SU-DHL-6 (cell line): ENCODE data around the gene LRIG1.

Experiments used
- H2AFZ ChIP-seq: fragments of 200-600 bp; sonication (generic); 2 replicates; pipeline ENCODE4 v1.6.1; 2014; ENCODE audit warnings: low read depth, mild to moderate bottlenecking, moderate library complexity, mixed read lengths, antibody characterized with exemption, low read length; ENCODE audit not compliant: severe bottlenecking
- H3F3A ChIP-seq: fragments of 200-600 bp; shearing (Covaris generic); 2 replicates; pipeline ENCODE4 v1.6.0; 2016; ENCODE audit warnings: antibody characterized with exemption, mild to moderate bottlenecking; ENCODE audit not compliant: insufficient read depth
- H3K27ac ChIP-seq: fragments of 200-600 bp; sonication (generic); 2 replicates; pipeline ENCODE4 v1.5.1; 2016; ENCODE audit warnings: low read depth, mild to moderate bottlenecking, low read length, moderate library complexity, mixed read lengths
- H3K27me3 ChIP-seq: fragments of 200-600 bp; sonication (generic), shearing (Covaris generic); 2 replicates; pipeline ENCODE4 v1.6.0; 2014; ENCODE audit warnings: mild to moderate bottlenecking, low read length
- H3K36me3 ChIP-seq: fragments of 200-600 bp; sonication (generic); 2 replicates; pipeline ENCODE4 v1.6.1; 2014; ENCODE audit warnings: mild to moderate bottlenecking, low read length, mixed read lengths
- H3K4me2 ChIP-seq: fragments of 300-600, 200-600 bp; shearing (Covaris generic), sonication (generic); 2 replicates; pipeline ENCODE4 v1.6.0; 2014; ENCODE audit warnings: low read length, low read depth, mild to moderate bottlenecking; ENCODE audit not compliant: poor library complexity, severe bottlenecking
- H3K4me3 ChIP-seq: fragments of 200-600 bp; sonication (generic); 2 replicates; pipeline ENCODE4 v1.5.1; 2014; ENCODE audit warnings: antibody characterized with exemption, low read length, mild to moderate bottlenecking, mixed read lengths; ENCODE audit not compliant: insufficient read depth, poor library complexity, severe bottlenecking
- H3K79me2 ChIP-seq: fragments of 200-600 bp; sonication (generic); 2 replicates; pipeline ENCODE4 v1.6.1; 2014; ENCODE audit warnings: mild to moderate bottlenecking, low read length, moderate library complexity; ENCODE audit not compliant: insufficient read depth
- H3K9ac ChIP-seq: fragments of 200-600 bp; sonication (generic); 2 replicates; pipeline ENCODE4 v1.7.0; 2014; ENCODE audit warnings: mild to moderate bottlenecking, low read length
- H3K9me2 ChIP-seq: fragments of 200-600 bp; sonication (generic); replicated peaks from 2 replicates; pipeline ENCODE4 v1.6.1; 2014; ENCODE audit warnings: low read length; ENCODE audit not compliant: insufficient read depth
- H3K9me3 ChIP-seq: fragments of 200-600 bp; sonication (generic); 2 replicates; pipeline ENCODE4 v1.6.1; 2014; ENCODE audit warnings: low read length, mixed read lengths; ENCODE audit not compliant: insufficient read depth
- H4K20me1 ChIP-seq: fragments of 200-600 bp; sonication (generic); 2 replicates; pipeline ENCODE4 v1.6.1; 2014; ENCODE audit warnings: low read depth, mild to moderate bottlenecking, antibody characterized with exemption, low read length, moderate library complexity, mixed read lengths
- EZH2phosphoT487 ChIP-seq: fragments of 200-600 bp; sonication (generic), shearing (Covaris generic); conservative IDR thresholded peaks from 2 replicates; pipeline ENCODE4 v1.6.1; 2018; ENCODE audit warnings: mild to moderate bottlenecking, antibody characterized with exemption, low read length, moderate library complexity, mixed read lengths
- TF ChIP-seq, protein P1 (sequence below): fragments of 200-600 bp; sonication (generic); IDR thresholded peaks from one replicate; pipeline ENCODE4 v1.5.1; 2017; ENCODE audit warnings: antibody characterized with exemption, mild to moderate bottlenecking, low read length, moderate library complexity; ENCODE audit not compliant: insufficient read depth, poor library complexity, severe bottlenecking

Gene LRIG1

DNA sequence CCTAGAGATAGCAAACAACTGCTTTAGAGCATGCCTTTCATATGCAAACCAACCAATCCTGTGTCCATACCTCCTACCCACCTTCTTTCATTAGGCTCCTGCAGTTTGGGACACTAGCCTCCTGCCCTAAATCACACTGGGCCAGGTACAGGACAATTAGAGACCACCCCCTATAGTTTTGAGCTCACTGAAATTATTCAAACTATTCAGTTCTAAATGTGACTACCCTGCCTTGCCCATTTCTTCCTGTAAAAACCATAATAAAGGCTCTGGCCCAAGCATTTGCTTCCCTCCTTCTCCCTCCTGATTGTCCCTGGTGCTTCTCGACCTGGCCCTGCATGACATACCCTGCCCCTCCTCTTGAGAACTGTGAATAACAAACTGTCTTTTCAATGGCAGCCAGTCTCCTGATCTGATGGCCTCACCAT, 31.4 kb upstream of the LRIG1 start:
- H3K27me3 ChIP-seq, result no peaks in the 10 kb centered on the region
- no peaks in the 10 kb centered on the region for H3K36me3 ChIP-seq
- H3K4me2 ChIP-seq, result no peak overlapping the region
- H4K20me1 ChIP-seq, result no peaks in the 10 kb centered on the region
- H2AFZ ChIP-seq, result no peak overlapping the region
- H3K4me3 ChIP-seq, result no peak overlapping the region
- no peaks in the 10 kb centered on the region for H3K9me3 ChIP-seq
- H3K79me2 ChIP-seq, result no peaks in the 10 kb centered on the region
- H3F3A ChIP-seq, result no peaks in the 10 kb centered on the region
- no peak for TF ChIP-seq EZH2phosphoT487
- TF ChIP-seq, protein P1, sequence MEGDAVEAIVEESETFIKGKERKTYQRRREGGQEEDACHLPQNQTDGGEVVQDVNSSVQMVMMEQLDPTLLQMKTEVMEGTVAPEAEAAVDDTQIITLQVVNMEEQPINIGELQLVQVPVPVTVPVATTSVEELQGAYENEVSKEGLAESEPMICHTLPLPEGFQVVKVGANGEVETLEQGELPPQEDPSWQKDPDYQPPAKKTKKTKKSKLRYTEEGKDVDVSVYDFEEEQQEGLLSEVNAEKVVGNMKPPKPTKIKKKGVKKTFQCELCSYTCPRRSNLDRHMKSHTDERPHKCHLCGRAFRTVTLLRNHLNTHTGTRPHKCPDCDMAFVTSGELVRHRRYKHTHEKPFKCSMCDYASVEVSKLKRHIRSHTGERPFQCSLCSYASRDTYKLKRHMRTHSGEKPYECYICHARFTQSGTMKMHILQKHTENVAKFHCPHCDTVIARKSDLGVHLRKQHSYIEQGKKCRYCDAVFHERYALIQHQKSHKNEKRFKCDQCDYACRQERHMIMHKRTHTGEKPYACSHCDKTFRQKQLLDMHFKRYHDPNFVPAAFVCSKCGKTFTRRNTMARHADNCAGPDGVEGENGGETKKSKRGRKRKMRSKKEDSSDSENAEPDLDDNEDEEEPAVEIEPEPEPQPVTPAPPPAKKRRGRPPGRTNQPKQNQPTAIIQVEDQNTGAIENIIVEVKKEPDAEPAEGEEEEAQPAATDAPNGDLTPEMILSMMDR, result no peak
- no peak overlapping the region for H3K9ac ChIP-seq
- no peaks in the 10 kb centered on the region for H3K9me2 ChIP-seq
- no peak overlapping the region for H3K27ac ChIP-seq

DNA sequence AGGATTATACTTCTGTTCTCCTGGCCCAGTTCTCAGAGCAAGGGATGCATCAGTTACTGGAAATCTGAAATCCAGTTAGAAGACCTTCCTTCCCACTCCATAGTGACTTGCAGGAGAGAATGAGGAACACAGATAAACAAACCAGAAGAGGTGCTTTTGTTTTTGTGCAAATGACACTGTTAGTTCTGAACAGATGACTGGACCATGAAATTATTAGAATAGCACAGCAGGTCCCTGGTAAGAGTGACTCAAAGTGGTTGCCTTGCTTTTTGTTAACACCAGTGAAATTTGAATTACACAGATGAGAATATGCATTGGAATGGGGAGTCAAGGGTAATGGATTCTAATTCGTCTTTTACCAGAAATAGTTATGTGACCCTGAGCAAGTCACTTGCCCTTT, 30.4 kb upstream of the LRIG1 start:
- Histone ChIP-seq H3K79me2 (no peaks in the 10 kb centered on the region), H4K20me1 (no peaks in the 10 kb centered on the region), H3K36me3 (no peaks in the 10 kb centered on the region), H3K27ac (no peak overlapping the region), H3K4me3 (no peak overlapping the region), H3K27me3 (no peaks in the 10 kb centered on the region), H3K4me2 (no peak overlapping the region), H3K9me2 (no peaks in the 10 kb centered on the region), H2AFZ (no peak overlapping the region), H3K9me3 (no peaks in the 10 kb centered on the region), H3K9ac (no peak overlapping the region), H3F3A (no peaks in the 10 kb centered on the region)
- TF ChIP-seq, protein P1, result no peak
- no peak for TF ChIP-seq EZH2phosphoT487

DNA sequence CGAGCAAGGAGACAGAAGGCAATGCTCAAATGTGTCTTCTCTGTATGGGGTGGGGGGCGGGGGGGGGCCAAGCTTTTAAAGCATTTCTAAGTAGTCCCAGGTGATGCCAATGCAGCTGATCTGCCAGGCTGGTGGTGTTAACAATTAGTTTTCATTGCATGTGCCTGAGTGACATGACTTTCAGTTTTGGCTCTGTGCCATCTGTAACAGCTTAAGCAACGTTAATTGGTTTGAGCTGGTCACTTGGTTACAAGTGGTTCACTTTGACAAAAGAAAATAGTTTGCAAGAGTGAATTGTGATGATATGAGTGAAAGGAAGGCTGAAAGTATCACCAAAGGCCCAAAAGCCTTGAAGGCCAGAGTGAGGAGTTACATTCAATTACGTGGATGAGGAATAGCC, 26.4 kb upstream of the LRIG1 start:
- no peaks in the 10 kb centered on the region for H3K79me2 ChIP-seq
- no peak overlapping the region for H3K4me3 ChIP-seq
- H3K27ac ChIP-seq, result no peak overlapping the region
- H4K20me1 ChIP-seq, result no peaks in the 10 kb centered on the region
- H3K9me2 ChIP-seq, result no peaks in the 10 kb centered on the region
- no peak overlapping the region for H3K9ac ChIP-seq
- no peaks in the 10 kb centered on the region for H3K9me3 ChIP-seq
- no peaks in the 10 kb centered on the region for H3F3A ChIP-seq
- H3K4me2 ChIP-seq, result no peak overlapping the region
- H3K27me3 ChIP-seq, result no peaks in the 10 kb centered on the region
- H3K36me3 ChIP-seq, result no peaks in the 10 kb centered on the region
- H2AFZ ChIP-seq, result no peak overlapping the region
- TF ChIP-seq EZH2phosphoT487, result no peak
- TF ChIP-seq, protein P1, result no peak

DNA sequence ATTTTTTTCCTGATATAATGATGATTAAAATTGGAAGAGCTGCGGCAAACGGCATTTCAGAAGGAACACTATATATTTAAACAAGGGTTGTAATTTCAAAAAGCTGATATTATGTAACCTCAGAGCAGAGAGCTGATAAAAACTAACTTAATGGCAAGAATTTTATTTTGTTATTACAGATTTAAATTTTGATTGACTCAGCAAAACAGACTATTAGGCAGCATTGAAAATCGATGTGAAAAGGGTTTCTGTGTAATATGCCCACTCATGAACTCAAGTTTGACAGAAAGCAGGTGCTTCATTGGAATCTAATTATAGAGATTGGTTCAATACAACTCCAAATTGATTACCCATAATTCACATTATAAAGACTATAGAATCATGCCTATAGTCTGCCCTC, 24.9 kb upstream of the LRIG1 start:
- Histone ChIP-seq H2AFZ (no peak overlapping the region), H3K79me2 (no peaks in the 10 kb centered on the region), H3K4me3 (no peak overlapping the region), H3K9me2 (no peaks in the 10 kb centered on the region), H3K27me3 (no peaks in the 10 kb centered on the region), H3K4me2 (no peak overlapping the region), H3K36me3 (no peaks in the 10 kb centered on the region), H3K27ac (no peak overlapping the region), H4K20me1 (no peaks in the 10 kb centered on the region), H3K9me3 (no peaks in the 10 kb centered on the region), H3F3A (no peaks in the 10 kb centered on the region), H3K9ac (no peak overlapping the region)
- TF ChIP-seq, protein P1, result no peak
- TF ChIP-seq EZH2phosphoT487, result no peak
